ENCODE measurements around the gene RPS6KB1. TPM values are rescaled to one million over a fixed set of nuclear protein-coding genes. Genes with fewer than 3 reads are reported as not detected.
"Not testable (repeated sequence)": the region's sequence is repeated elsewhere in the genome, so short reads cannot be mapped to it uniquely, and the experiment has no call there.

The RPS6KB1 gene
- total RNA-seq, 4 donors from 2014 or later, result 30.6 to 56.3 (median 35.4) TPM

- peak; percentile 60 for ATAC-seq (ENCODE audit: low FRiP score)
- DNase-seq (ENCODE audit: low spot score), result no peak
- no peak for TF ChIP-seq CTCF (IDR thresholded peaks at IDR 0.05)
These were observed 41.2 kb upstream of the RPS6KB1 start for GRCh38 chr17:59851439-59852375.

- not testable (repeated sequence) for DNase-seq (ENCODE audit: low spot score)
These were observed 40.1 kb upstream of the RPS6KB1 start for GRCh38 chr17:59852847-59853167.

GRCh38 chr17:59853168-59853918 lies 39.6 kb upstream of the RPS6KB1 start:
- no peak for DNase-seq (ENCODE audit: low spot score)
- peak; percentile 45 for ATAC-seq (ENCODE audit: low FRiP score)

More at GRCh38 chr17:59852847-59853167, 40.1 kb upstream of the RPS6KB1 start:
- not testable (repeated sequence) for ATAC-seq (ENCODE audit: low FRiP score)

GRCh38 chr17:59853919-59854729 lies 38.8 kb upstream of the RPS6KB1 start:
- ATAC-seq (ENCODE audit: low FRiP score); DNase-seq (ENCODE audit: low spot score): not testable (repeated sequence)

More at GRCh38 chr17:59853168-59853918, 39.6 kb upstream of the RPS6KB1 start:
- TF ChIP-seq CTCF (IDR thresholded peaks at IDR 0.05), result no peak

- no peak for TF ChIP-seq CTCF (IDR thresholded peaks at IDR 0.05)
- DNase-seq (ENCODE audit: low spot score), result no peak
- no peak for ATAC-seq (ENCODE audit: low FRiP score)
These were observed 35.8 kb upstream of the RPS6KB1 start for GRCh38 chr17:59856859-59857794.

GRCh38 chr17:59858167-59858816 lies 34.6 kb upstream of the RPS6KB1 start:
- DNase-seq (ENCODE audit: low spot score) (no peak), ATAC-seq (ENCODE audit: low FRiP score) (no peak)
- TF ChIP-seq CTCF (IDR thresholded peaks at IDR 0.05), result no peak

GRCh38 chr17:59858932-59859331 lies 34.0 kb upstream of the RPS6KB1 start:
- no peak for TF ChIP-seq CTCF (IDR thresholded peaks at IDR 0.05)
- no peak for DNase-seq (ENCODE audit: low spot score)
- no peak for ATAC-seq (ENCODE audit: low FRiP score)

Measured in omental fat pad (tissue), 4 donors.